ENCODE measurements around the gene GNB1.
"Not testable (repeated sequence)": the region's sequence is repeated elsewhere in the genome, so short reads cannot be mapped to it uniquely, and the experiment has no call there.

DNA sequence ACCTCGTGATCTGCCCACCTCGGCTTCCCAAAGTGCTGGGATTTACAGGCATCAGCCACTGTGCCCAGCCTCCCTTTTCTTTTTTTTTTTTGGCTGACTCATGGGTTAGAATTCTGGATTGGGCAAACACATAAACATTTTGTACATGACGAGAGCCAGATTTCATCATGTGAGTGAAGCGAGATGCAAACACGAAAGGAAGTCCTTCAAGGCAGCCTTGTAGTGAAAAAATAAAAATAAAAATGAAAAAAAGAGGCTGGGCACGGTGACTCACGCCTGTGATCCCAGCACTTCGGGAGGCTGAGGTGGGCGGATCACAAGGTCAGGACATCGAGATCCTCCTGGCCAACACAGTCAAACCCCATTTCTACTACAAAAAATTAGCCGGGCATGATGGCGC is 149.9 kb downstream of the GNB1 start:
- not testable (repeated sequence) for TF ChIP-seq POLR2A, EP300 (IDR thresholded peaks at IDR 0.05)
